GM12865 (cell line): ENCODE data around the gene DNM2.

Experiments
- DNase-seq: peaks from one replicate; pipeline ENCODE4 v3.0.0; 2010; ENCODE audit warnings: low read depth
- H3K4me3 ChIP-seq: 2 replicates; pipeline ENCODE4 v1.5.1; 2011; ENCODE audit warnings: mild to moderate bottlenecking, low read depth, low read length, control low read depth
- TF ChIP-seq, protein P1 (sequence below): IDR thresholded peaks from 2 replicates; pipeline ENCODE4 v1.5.1; 2011; ENCODE audit warnings: low read length, control low read depth, low read depth, inconsistent platforms; ENCODE audit not compliant: insufficient read depth; ENCODE audit errors: missing control alignments

The DNM2 gene

DNA sequence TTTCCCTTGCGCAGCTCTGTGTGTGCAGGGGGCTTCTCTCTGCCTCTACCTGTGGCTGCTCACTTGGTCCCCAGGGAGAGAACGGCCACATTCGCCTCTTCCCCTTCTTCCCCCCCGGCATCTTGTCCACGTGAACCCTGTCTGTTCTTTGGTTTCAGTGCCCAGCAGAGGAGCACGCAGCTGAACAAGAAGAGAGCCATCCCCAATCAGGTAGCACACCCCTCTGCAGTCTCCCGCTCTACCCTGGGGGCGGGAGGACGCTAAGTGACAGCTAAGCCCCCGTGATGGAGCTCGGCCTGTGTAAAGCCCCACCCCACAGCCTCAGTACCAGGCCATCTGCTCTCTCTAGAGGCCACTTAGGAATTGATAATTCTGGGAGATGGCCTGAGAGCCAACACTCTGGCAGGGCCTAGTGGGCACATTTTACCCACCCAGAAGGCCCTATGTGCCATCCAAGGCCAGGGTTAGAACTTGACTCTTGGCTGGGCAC, 87.9 kb downstream of the DNM2 start:
- no peak overlapping the region for H3K4me3 ChIP-seq
- no peak for DNase-seq
- TF ChIP-seq, protein P1, sequence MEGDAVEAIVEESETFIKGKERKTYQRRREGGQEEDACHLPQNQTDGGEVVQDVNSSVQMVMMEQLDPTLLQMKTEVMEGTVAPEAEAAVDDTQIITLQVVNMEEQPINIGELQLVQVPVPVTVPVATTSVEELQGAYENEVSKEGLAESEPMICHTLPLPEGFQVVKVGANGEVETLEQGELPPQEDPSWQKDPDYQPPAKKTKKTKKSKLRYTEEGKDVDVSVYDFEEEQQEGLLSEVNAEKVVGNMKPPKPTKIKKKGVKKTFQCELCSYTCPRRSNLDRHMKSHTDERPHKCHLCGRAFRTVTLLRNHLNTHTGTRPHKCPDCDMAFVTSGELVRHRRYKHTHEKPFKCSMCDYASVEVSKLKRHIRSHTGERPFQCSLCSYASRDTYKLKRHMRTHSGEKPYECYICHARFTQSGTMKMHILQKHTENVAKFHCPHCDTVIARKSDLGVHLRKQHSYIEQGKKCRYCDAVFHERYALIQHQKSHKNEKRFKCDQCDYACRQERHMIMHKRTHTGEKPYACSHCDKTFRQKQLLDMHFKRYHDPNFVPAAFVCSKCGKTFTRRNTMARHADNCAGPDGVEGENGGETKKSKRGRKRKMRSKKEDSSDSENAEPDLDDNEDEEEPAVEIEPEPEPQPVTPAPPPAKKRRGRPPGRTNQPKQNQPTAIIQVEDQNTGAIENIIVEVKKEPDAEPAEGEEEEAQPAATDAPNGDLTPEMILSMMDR, result no peak

DNA sequence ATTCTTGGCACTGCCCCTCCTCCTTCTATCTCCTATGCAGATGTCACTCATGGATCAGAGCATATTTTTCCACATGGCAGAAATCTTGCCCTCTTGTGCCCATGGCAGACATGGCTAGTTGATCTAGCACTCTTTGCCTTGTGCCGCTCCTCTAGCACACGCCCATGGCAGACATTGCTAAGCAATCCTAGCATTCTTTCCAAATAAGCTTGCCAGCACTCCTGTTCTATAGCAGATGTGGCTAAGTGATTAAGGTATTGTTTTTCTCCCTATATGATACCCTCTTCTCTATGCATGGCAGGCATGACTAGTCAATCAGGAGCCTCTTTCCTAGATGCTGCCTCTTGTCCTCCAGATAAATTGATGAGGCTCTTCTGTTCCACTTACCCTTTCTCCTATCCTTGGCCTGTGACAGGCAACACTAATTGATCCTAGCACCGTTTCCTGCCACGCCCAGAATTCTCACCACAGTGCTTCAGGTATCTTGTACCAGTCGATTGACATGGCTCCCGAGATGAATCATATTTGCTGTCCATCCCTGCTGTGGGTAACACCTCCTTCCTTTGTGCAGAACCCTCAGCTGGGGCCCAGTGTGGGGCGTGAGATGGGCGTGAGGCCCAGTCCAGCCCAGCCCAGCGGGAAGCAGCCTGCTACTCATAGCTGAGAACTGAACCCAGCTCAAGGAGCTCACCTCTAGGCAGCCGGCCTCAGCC, 91.2 kb downstream of the DNM2 start:
- no peak for DNase-seq
- TF ChIP-seq, protein P1, result no peak
- H3K4me3 ChIP-seq, result no peak overlapping the region

DNA sequence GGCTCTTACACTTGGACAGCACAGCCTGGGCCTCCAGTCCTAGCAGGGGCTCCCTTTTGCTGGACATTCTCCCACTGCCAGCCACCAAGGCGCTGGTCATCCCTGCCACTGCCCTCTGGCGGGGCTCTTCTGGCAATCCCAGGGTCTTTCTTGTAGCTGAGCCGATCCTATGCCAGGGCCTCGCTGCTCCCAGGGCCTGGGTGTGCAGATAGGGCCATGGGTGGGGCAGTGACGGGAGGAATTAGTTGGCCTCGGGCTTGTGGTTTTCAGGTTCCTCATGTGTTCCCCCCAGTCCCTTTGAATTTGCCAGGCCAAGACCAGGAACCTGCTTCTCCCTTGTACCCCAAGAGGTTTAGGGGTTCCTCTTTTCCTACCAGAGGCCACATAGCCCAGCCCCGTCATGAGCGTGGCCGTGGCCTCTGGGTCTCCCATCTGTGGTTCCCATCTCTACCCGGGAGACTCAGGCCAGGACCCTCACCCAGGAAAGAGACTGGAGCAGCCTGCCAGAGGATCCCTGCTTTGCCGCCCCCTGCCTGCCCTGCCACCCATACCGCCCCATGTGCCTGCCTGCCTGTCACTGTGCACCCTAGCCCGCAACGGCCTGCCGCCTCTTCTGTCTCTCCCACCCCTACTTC, 91.9 kb downstream of the DNM2 start:
- no peak for DNase-seq
- no peak overlapping the region for H3K4me3 ChIP-seq
- TF ChIP-seq, protein P1, result no peak

DNA sequence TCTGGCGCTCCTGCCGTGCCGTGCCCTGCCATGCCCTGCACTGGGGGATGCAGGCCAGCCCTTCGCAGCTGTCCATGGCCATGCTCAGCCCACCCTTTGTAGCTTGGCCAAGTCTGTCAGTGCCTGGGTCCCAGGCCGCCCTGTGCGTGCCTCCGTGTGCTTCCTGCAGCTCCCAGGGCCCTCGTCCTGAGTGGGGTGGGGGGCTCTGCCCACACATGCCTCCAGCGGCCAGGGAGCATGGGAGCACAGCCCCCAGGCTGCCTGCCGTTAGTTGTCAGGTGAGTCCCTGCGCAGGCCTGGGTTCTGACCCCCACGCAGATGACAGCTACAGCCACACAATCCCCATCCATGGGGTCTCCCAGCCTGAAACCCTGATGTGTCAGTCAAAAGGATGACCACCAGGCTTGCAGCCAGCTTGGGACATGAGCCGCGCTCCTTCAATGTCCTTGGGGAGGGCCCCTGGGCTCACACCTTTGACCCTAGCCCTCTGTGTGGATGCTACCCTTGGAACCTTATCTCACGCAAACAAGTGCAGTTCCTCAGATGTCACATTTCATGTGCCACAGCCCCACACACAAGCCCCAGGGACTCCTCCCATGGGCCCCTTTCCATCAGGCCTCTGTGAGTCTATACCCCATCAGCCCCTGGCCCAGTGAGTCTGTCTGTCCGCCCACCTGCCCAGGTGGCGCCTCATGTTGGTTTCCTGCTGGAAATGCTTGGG, 93.7 kb downstream of the DNM2 start:
- TF ChIP-seq, protein P1, result no peak
- H3K4me3 ChIP-seq, result no peak overlapping the region
- DNase-seq, result no peak

DNA sequence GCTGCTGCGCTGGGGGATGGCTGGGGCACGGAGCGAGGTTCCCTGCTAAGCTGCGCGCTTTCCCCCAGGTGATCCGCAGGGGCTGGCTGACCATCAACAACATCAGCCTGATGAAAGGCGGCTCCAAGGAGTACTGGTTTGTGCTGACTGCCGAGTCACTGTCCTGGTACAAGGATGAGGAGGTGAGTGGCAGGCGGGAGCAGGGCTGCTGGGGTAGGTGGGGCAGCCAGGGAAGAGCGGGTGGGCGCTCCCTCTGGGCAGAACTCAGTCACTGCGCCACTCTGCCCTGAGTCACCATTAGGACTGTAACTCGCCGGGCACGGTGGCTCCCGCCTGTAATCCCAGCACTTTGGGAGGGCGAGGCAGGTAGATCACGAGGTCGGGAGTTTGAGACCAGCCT, 94.3 kb downstream of the DNM2 start:
- TF ChIP-seq, protein P1, result no peak
- no peak overlapping the region for H3K4me3 ChIP-seq
- DNase-seq, result no peak

DNA sequence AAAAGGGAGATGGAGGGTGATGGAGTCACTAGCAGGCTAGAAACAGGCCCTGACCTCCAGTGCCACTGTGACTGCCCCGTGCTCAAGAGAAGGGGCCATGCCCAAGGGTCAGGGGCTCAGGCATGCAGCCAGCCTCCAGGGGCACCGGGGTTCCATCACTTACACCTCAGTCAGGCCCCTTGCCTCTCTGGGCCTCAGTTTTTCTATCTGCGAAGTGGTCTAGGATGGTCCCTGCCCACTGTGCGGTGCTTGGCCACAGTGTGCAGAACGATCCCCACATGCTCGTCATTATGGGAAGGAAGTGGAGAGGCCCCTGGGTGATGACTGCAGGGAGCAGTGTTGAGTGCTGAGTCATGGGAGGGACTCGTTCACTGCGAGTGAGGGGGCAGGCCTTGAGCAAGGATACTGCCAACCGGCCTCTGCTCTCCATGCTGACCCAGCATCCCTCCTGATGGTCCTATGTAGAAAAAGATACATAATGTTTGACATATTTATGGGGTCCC, 95.1 kb downstream of the DNM2 start:
- TF ChIP-seq, protein P1, result no peak
- no peak overlapping the region for H3K4me3 ChIP-seq
- no peak for DNase-seq
